Activated naive CD4-positive, alpha-beta T cell treated with anti-CD3 and anti-CD28 coated beads, Interleukin-2, amount 50 U/mL, for 16 hours (primary cell): ENCODE measurements around the gene ITSN1.
"Not testable (repeated sequence)": the region's sequence is repeated elsewhere in the genome, so short reads cannot be mapped to it uniquely, and the experiment has no call there.

Source experiments
- DNase-seq: peaks from one replicate; pipeline ENCODE4 v3.0.0-alpha.2; 2020

The ITSN1 gene

GRCh38 chr21:33775100-33775828 is 133.0 kb downstream of the ITSN1 start:
- DNase-seq, result no peak

- DNase-seq, result no peak
These were observed 138.3 kb downstream of the ITSN1 start for GRCh38 chr21:33780631-33781030.

GRCh38 chr21:33781121-33781520 is 138.8 kb downstream of the ITSN1 start:
- DNase-seq, result no peak

GRCh38 chr21:33783187-33783979 is 141.1 kb downstream of the ITSN1 start:
- no peak for DNase-seq

- DNase-seq, result no peak
These were observed 145.1 kb downstream of the ITSN1 start for GRCh38 chr21:33787431-33787830.

- not testable (repeated sequence) for DNase-seq
These were observed 146.1 kb downstream of the ITSN1 start for GRCh38 chr21:33788438-33788837.

- no peak for DNase-seq
These were observed 147.4 kb downstream of the ITSN1 start for GRCh38 chr21:33789697-33790096.

- DNase-seq, result no peak
These were observed 148.8 kb downstream of the ITSN1 start for GRCh38 chr21:33791073-33791472.

GRCh38 chr21:33794596-33794995 is 152.3 kb downstream of the ITSN1 start:
- DNase-seq, result no peak

- no peak for DNase-seq
These were observed 155.3 kb downstream of the ITSN1 start for GRCh38 chr21:33797565-33797964.

- DNase-seq, result no peak
These were observed 157.2 kb downstream of the ITSN1 start for GRCh38 chr21:33799378-33800090.

GRCh38 chr21:33800753-33801423 is 158.6 kb downstream of the ITSN1 start:
- no peak for DNase-seq

- no peak for DNase-seq
These were observed 159.4 kb downstream of the ITSN1 start for GRCh38 chr21:33801424-33802405.

GRCh38 chr21:33802481-33802880 is 160.2 kb downstream of the ITSN1 start:
- DNase-seq, result no peak

GRCh38 chr21:33808715-33809367 is 166.5 kb downstream of the ITSN1 start:
- DNase-seq, result no peak

GRCh38 chr21:33810766-33811165 is 168.5 kb downstream of the ITSN1 start:
- DNase-seq, result no peak

GRCh38 chr21:33811167-33812010 is 169.1 kb downstream of the ITSN1 start:
- DNase-seq, result no peak

- no peak for DNase-seq
These were observed 171.6 kb downstream of the ITSN1 start for GRCh38 chr21:33813832-33814365.

- no peak for DNase-seq
These were observed 172.9 kb downstream of the ITSN1 start for GRCh38 chr21:33815143-33815707.

- no peak for DNase-seq
These were observed 173.9 kb downstream of the ITSN1 start for GRCh38 chr21:33816174-33816573.
